GM12878 (cell line): ENCODE measurements around the gene CTNNA2.

Experiments used
- BHLHE40 ChIP-seq, 2 experiments: fragments of 450-650 bp in 1 of 2; IDR thresholded peaks; 2 replicates each; pipeline ENCODE4 v1.6.1; 2011 to 2017; ENCODE audit warnings: low read depth in 2 of 2, borderline replicate concordance in 1 of 2, improper control_type of control experiment in 1 of 2, low read length in 1 of 2, mild to moderate bottlenecking in 1 of 2
- CREM ChIP-seq: IDR thresholded peaks from 2 replicates; pipeline ENCODE4 v1.6.1; 2014; ENCODE audit warnings: antibody characterized with exemption, low read depth
- MXI1 ChIP-seq: fragments of 150-350 bp; IDR thresholded peaks from 2 replicates; pipeline ENCODE4 v1.6.1; 2011; ENCODE audit warnings: low read depth, mild to moderate bottlenecking, inconsistent platforms, low read length, improper control_type of control experiment
- NR2C2 ChIP-seq: IDR thresholded peaks from 2 replicates; pipeline ENCODE4 v1.6.1; 2011; ENCODE audit warnings: borderline replicate concordance, low read depth; ENCODE audit not compliant: control insufficient read depth, insufficient read length
- POLR2A ChIP-seq: IDR thresholded peaks from 2 replicates; pipeline ENCODE4 v1.6.1; 2011; ENCODE audit warnings: low read depth, mild to moderate bottlenecking, low read length
- POLR2AphosphoS5 ChIP-seq: IDR thresholded peaks from 2 replicates; pipeline ENCODE4 v1.6.1; 2011; ENCODE audit warnings: mild to moderate bottlenecking, low read length, inconsistent platforms
- RAD21 ChIP-seq: IDR thresholded peaks from 2 replicates; pipeline ENCODE4 v1.6.1; 2011; ENCODE audit warnings: mild to moderate bottlenecking, low read depth, low read length, moderate library complexity; ENCODE audit not compliant: insufficient read depth
- SMAD1 ChIP-seq: fragments of 450-650 bp; IDR thresholded peaks from 2 replicates; pipeline ENCODE4 v1.6.1; 2018; ENCODE audit warnings: mild to moderate bottlenecking, low read depth; ENCODE audit not compliant: partially characterized antibody
- SREBF2 ChIP-seq: IDR thresholded peaks from 2 replicates; pipeline ENCODE4 v1.6.1; 2012; ENCODE audit warnings: mild to moderate bottlenecking, low read length
- SRF ChIP-seq, 2 experiments: IDR thresholded peaks; 2 replicates each; pipeline ENCODE4 v1.6.1; 2011; ENCODE audit warnings: low read depth in 2 of 2, low read length in 2 of 2, mild to moderate bottlenecking in 1 of 2, moderate library complexity in 1 of 2
- TF ChIP-seq, protein P1 (sequence below), 3 experiments: IDR thresholded peaks in 2 of 3; conservative IDR thresholded peaks in 1 of 3; 2 replicates each; pipeline ENCODE4 v1.5.1; 2011; ENCODE audit warnings: low read depth in 3 of 3, low read length in 3 of 3, mild to moderate bottlenecking in 3 of 3, control low read depth in 2 of 3, moderate library complexity in 2 of 3, inconsistent platforms in 1 of 3, mixed read lengths in 1 of 3; ENCODE audit not compliant: control insufficient read depth in 2 of 3, insufficient read depth in 1 of 3; ENCODE audit errors: extremely low read depth in 1 of 3
- TF ChIP-seq, protein P2 (sequence below): IDR thresholded peaks from 2 replicates; pipeline ENCODE4 v1.6.1; 2011; ENCODE audit warnings: low read depth, low read length, improper control_type of control experiment, borderline replicate concordance

DNA sequence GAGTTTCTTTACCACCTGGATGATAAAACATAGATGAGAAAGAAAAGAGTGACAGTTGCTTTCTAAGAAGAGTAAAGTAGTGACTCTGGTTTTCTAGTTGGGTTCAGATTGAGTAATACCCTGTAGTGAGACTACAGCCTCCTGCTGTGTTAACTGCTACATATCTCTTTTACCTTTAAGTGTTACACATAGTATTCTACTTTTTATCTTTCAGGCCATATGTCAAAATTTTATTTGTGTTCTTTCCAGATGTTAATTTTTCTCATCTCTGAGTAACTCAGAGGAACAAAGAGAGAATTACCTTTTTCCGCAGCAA lies 348.2 kb downstream of the CTNNA2 start:
- no peak for TF ChIP-seq SREBF2
- TF ChIP-seq, protein P1, sequence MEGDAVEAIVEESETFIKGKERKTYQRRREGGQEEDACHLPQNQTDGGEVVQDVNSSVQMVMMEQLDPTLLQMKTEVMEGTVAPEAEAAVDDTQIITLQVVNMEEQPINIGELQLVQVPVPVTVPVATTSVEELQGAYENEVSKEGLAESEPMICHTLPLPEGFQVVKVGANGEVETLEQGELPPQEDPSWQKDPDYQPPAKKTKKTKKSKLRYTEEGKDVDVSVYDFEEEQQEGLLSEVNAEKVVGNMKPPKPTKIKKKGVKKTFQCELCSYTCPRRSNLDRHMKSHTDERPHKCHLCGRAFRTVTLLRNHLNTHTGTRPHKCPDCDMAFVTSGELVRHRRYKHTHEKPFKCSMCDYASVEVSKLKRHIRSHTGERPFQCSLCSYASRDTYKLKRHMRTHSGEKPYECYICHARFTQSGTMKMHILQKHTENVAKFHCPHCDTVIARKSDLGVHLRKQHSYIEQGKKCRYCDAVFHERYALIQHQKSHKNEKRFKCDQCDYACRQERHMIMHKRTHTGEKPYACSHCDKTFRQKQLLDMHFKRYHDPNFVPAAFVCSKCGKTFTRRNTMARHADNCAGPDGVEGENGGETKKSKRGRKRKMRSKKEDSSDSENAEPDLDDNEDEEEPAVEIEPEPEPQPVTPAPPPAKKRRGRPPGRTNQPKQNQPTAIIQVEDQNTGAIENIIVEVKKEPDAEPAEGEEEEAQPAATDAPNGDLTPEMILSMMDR (IDR thresholded peaks at IDR 0.05 in 2 of 3, conservative IDR thresholded peaks at IDR 0.05 in 1 of 3; ENCODE audit: control insufficient read depth in 2 of 3, extremely low read depth in 1 of 3, insufficient read depth in 1 of 3, low read depth in 3 of 3, low read length in 3 of 3) = no peak
- TF ChIP-seq MXI1 = no peak
- no peak for TF ChIP-seq RAD21
- no peak for TF ChIP-seq POLR2A
- TF ChIP-seq POLR2AphosphoS5 = no peak
- no peak for TF ChIP-seq BHLHE40 (IDR thresholded peaks at IDR 0.05; ENCODE audit: borderline replicate concordance in 1 of 2, low read depth in 2 of 2, low read length in 1 of 2)
- TF ChIP-seq NR2C2 = no peak
- no peak for TF ChIP-seq CREM
- no peak for TF ChIP-seq SRF (IDR thresholded peaks at IDR 0.05; ENCODE audit: low read depth in 2 of 2, low read length in 2 of 2)
- TF ChIP-seq, protein P2, sequence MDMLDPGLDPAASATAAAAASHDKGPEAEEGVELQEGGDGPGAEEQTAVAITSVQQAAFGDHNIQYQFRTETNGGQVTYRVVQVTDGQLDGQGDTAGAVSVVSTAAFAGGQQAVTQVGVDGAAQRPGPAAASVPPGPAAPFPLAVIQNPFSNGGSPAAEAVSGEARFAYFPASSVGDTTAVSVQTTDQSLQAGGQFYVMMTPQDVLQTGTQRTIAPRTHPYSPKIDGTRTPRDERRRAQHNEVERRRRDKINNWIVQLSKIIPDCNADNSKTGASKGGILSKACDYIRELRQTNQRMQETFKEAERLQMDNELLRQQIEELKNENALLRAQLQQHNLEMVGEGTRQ = no peak
- TF ChIP-seq SMAD1 = no peak
